Measurements from ENCODE around the gene SECISBP2.

The SECISBP2 gene

DNA sequence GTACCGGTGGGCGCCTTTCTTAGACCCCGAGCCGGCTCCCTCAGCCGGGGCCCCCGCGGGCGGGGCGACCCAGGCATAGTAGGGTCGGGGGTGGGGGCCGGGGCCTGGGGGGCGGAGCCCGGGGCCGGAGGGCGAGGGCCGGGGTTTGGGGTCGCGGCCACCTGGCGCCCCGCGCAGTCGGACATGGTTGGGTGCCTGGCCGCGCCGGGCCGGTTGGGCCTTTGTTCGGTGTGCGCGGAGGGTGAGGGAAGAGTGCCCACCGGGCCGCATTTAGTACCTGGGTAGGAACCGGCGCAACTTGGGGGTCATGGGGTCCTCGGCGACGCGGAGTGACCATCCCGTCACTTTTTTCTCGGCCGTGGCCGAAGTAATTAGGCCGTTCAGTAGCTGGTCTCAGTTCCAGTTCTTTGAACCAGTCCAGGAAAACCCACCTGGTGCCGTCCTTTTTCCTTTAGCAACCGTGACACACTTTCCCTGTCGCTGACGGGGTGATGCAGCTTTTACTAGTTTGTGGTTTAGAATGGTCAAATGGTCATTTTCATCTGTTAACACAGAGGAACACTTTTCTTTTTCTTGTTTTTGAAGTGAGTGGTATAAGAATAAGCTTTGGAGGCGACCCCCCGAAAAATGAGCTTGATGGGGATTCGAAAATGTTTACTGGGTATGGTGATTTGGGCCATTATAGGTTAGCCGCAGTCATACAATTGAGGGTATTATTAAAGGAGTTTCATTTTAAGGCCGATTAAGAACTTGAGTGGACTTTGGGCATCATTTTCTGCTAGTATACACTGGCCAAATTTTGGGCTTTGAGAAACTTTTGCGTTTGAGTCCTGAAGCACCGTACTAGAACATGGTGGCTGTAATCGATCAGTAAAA, 6.7 kb upstream of the SECISBP2 start:
- peak; percentile 42 for FAIRE-seq
- TF ChIP-seq POLR2AphosphoS5 (IDR thresholded peaks at IDR 0.05; ENCODE audit: low read depth, low read length) (no peak), TAF1 (IDR thresholded peaks at IDR 0.05; ENCODE audit: borderline replicate concordance, low read depth, low read length) (no peak), POLR2A (IDR thresholded peaks at IDR 0.05; ENCODE audit: low read depth, low read length) (no peak)
- DNase-seq (ENCODE audit: insufficient read length) = peak; percentile 19

DNA sequence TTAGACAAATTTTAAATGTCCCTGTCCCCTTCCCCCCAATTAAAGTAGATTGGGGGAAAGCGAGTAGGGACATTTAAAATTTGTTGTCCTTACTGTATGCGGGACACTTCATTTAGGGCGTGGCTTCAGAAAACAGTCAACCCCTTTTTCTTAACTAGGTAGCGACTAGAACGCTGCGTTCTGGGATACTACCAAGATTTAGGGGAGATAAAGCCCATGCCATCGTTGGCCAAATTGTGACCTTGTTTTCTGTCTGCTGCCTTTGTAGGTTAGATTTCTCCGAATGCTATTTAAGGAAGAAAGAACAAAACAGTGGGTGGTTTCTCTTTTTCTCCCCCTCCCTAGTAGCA, 6.1 kb upstream of the SECISBP2 start:
- TF ChIP-seq POLR2A (IDR thresholded peaks at IDR 0.05; ENCODE audit: low read depth, low read length) (no peak), POLR2AphosphoS5 (IDR thresholded peaks at IDR 0.05; ENCODE audit: low read depth, low read length) (no peak), TAF1 (IDR thresholded peaks at IDR 0.05; ENCODE audit: borderline replicate concordance, low read depth, low read length) (no peak)
- DNase-seq (ENCODE audit: insufficient read length) = no peak
- FAIRE-seq = no peak

DNA sequence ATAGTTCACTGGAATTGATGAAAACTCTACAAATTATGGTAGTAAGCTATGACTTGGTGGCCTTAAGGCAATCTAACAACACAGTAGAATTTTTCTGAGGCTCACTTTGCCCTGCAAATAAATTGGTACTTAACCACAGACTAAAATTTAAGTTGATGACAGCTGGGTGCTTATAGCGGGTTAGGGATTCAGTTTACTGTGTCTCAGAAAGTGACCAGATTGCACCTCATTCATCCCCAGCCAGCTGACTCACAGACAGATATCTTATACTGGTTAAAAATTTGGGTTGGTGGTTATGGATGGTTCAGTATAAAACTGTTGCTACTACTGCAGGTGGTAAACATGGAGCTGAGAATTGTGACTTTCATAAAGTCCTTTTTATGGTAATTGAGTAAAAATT, 4.5 kb upstream of the SECISBP2 start:
- no peak for DNase-seq (ENCODE audit: insufficient read length)
- FAIRE-seq = no peak
- TF ChIP-seq POLR2AphosphoS5 (IDR thresholded peaks at IDR 0.05; ENCODE audit: low read depth, low read length) = no peak
- TF ChIP-seq TAF1 (IDR thresholded peaks at IDR 0.05; ENCODE audit: borderline replicate concordance, low read depth, low read length) = no peak
- no peak for TF ChIP-seq POLR2A (IDR thresholded peaks at IDR 0.05; ENCODE audit: low read depth, low read length)

DNA sequence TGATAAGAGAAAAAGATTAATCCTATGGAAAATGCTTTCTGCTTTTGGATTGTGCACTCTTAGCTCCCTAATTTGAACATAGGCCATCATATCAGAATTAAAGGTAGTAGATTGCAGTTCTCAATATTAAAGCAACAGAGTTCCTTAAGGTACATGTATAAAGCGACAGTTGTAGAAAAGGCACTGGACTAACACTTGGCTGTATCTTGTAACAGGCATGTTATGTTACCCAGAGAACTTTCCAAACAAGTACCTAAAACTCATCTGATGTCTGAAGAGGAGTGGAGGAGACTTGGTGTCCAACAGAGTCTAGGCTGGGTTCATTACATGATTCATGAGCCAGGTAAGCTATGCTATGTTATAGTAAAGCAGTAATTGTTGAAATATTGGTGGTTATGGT, 3.3 kb upstream of the SECISBP2 start:
- no peak for DNase-seq (ENCODE audit: insufficient read length)
- FAIRE-seq = no peak
- TF ChIP-seq POLR2A (IDR thresholded peaks at IDR 0.05; ENCODE audit: low read depth, low read length) = no peak

DNA sequence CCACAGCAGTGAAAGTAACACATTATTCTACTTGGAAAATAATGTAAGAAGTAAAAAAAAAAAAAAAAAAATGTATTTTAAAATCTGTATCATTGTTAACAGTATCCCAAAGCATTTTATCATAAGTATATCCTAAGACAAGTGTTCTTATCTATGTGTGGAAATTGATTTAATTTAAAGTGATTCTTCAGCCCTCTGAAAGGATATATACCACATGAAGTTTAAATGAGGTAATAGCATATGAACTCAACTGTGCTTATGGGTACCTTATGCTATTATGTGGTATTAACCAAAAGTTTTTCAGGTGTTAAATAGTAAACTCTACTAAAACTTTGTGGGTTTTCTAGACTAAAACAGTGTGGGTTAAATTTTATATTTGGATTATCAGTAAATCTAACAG, 2.8 kb upstream of the SECISBP2 start:
- no peak for DNase-seq (ENCODE audit: insufficient read length)
- no peak for FAIRE-seq
- TF ChIP-seq POLR2A (IDR thresholded peaks at IDR 0.05; ENCODE audit: low read depth, low read length) (no peak), TAF1 (IDR thresholded peaks at IDR 0.05; ENCODE audit: borderline replicate concordance, low read depth, low read length) (no peak), POLR2AphosphoS5 (IDR thresholded peaks at IDR 0.05; ENCODE audit: low read depth, low read length) (no peak)

DNA sequence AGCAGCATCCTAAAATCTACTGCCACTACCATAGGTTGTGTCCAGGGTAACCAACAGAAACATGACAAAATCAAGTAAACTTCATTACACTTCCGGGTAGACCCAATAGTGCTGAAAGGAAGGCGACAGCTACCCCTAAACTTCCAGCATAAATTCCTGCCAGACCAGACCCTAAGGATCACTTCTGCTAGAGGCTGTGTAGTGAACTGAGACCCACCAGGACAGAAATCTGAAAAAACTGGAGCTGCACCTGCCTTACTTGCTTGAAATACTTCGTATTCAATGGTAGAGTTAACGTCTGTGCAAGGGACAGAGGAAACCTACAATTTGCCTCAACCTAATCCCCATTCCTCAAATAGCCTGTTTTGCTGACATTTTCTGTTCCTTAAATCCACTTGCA, 1.0 kb upstream of the SECISBP2 start:
- TF ChIP-seq TAF1 (IDR thresholded peaks at IDR 0.05; ENCODE audit: borderline replicate concordance, low read depth, low read length) (no peak), POLR2A (IDR thresholded peaks at IDR 0.05; ENCODE audit: low read depth, low read length) (peak; percentile 58), POLR2AphosphoS5 (IDR thresholded peaks at IDR 0.05; ENCODE audit: low read depth, low read length) (peak; percentile 79)
- FAIRE-seq = no peak
- DNase-seq (ENCODE audit: insufficient read length) = no peak

DNA sequence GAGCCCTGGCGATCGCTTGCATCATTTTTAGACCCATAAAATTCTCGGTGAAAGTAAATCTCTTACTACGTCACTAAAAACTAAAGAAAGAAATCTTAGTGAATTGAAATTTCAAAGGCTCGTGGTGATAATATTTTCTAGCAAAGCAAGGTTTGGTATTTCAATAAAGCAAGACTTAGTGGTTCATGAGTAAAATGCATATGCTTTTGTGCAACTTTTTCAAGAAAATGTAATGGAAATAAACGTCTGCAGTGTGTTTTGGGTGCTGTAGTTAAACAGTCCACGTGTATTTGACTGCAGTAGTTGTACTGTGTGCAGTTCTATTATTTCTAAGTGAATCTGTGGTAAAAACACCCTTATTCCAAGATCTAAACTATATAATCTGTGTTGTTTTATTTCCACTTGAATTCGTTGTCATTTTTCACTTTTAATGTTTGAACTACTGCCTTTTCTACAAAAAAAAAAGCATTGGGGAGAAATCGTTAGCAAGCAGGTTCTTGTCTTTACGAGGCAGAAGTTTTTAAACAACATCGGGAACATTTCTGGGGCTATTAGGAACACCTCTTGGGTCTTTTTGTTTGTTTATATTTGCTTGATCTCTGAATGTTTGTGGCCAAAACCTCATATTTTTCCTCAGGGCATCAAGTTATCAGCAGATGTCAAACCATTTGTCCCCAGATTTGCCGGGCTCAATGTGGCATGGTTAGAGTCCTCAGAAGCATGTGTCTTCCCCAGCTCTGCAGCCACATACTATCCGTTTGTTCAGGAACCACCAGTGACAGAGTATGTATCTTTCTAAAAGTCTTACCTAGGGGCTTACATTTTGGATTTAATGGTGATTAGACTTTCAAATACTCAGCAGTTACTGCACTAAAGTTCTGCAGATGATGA, 960 bp downstream of the SECISBP2 start:
- peak; percentile 17 for FAIRE-seq
- DNase-seq (ENCODE audit: insufficient read length) = no peak
- TF ChIP-seq POLR2A (IDR thresholded peaks at IDR 0.05; ENCODE audit: low read depth, low read length) = no peak
- no peak for TF ChIP-seq POLR2AphosphoS5 (IDR thresholded peaks at IDR 0.05; ENCODE audit: low read depth, low read length)
- no peak for TF ChIP-seq TAF1 (IDR thresholded peaks at IDR 0.05; ENCODE audit: borderline replicate concordance, low read depth, low read length)

DNA sequence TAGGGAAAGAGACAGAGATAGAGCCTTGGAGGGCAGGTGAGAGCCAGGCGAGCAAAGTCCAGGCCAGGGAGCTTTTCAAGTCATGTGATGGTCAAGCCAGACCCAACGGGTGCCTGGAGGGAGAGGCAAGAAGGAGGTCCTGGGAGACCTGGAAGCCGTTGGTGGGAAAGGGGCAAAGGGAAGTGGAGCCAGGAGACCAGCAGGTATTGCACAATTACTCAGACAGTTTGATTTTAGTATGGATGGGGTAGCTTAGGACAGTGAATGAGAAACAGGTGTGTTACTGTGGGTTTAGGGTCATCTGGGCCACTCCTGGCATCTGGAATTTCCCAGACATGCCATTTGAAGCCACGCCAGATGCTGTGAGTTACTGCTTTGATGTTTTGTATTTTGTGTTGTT, 5.1 kb downstream of the SECISBP2 start:
- no peak for DNase-seq (ENCODE audit: insufficient read length)
- no peak for FAIRE-seq

DNA sequence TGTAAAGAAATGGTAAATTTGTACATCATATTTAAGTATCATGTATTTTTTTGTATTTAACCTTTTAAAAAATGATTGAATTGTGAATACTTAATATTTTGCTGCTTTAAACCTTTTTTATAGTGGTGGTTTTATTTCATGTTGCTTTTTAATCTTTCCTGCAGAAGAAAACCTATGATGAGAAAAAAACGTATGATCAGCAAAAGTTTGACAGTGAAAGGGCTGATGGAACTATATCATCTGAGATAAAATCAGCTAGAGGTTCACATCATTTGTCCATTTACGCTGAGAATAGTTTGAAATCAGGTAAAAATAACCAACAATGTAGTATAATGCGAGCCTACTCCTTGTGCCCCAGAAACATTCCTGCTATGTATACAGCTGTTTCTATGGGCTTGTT, 7.4 kb downstream of the SECISBP2 start:
- DNase-seq (ENCODE audit: insufficient read length) = no peak
- TF ChIP-seq POLR2A (IDR thresholded peaks at IDR 0.05; ENCODE audit: low read depth, low read length) = no peak
- no peak for TF ChIP-seq POLR2AphosphoS5 (IDR thresholded peaks at IDR 0.05; ENCODE audit: low read depth, low read length)
- no peak for TF ChIP-seq TAF1 (IDR thresholded peaks at IDR 0.05; ENCODE audit: borderline replicate concordance, low read depth, low read length)
- FAIRE-seq = no peak

More for the DNA sequence above, 5.1 kb downstream of the SECISBP2 start:
- TF ChIP-seq POLR2AphosphoS5 (IDR thresholded peaks at IDR 0.05; ENCODE audit: low read depth, low read length) = no peak
- TF ChIP-seq TAF1 (IDR thresholded peaks at IDR 0.05; ENCODE audit: borderline replicate concordance, low read depth, low read length) = no peak
- no peak for TF ChIP-seq POLR2A (IDR thresholded peaks at IDR 0.05; ENCODE audit: low read depth, low read length)

DNA sequence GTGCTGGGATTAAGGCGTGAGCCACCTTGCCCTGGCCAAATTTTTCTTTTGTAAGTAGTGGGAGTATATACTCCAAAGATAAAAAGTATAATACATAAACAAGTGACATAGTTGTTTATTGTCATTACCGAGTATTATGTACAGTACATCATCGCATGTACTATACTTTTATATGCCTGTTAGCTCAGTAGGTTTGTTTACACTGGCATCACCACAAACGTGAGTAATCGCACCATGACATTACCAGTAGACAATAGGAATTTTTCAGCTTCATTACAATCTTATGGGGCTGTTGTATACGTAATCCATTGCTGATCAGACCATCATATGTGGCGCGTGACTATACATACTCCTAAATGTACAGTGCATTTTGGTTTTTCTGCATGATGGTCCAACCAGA, 9.8 kb downstream of the SECISBP2 start:
- FAIRE-seq (no peak), DNase-seq (ENCODE audit: insufficient read length) (no peak)
- no peak for TF ChIP-seq POLR2A (IDR thresholded peaks at IDR 0.05; ENCODE audit: low read depth, low read length)
- no peak for TF ChIP-seq POLR2AphosphoS5 (IDR thresholded peaks at IDR 0.05; ENCODE audit: low read depth, low read length)
- TF ChIP-seq TAF1 (IDR thresholded peaks at IDR 0.05; ENCODE audit: borderline replicate concordance, low read depth, low read length) = no peak

DNA sequence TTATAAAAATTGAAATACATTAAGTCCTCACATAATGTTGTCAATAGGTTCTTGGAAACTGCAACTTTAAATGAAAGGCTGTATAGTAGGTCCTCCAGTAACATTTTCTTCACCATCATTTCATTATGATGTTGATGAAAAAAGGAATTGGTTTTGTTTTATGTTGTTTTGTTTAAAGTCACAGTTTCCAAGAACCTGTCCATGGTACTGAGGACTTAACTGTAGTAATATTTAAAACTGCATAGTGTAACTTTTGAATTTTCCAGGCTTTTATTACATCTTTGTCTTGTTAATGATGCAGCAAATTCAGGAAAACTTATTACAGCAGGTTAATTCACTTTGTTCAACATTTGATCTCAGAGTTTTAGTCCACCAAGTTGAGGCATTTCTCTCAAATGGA, 11.6 kb downstream of the SECISBP2 start:
- TF ChIP-seq POLR2A (IDR thresholded peaks at IDR 0.05; ENCODE audit: low read depth, low read length) (no peak), TAF1 (IDR thresholded peaks at IDR 0.05; ENCODE audit: borderline replicate concordance, low read depth, low read length) (no peak), POLR2AphosphoS5 (IDR thresholded peaks at IDR 0.05; ENCODE audit: low read depth, low read length) (no peak)
- no peak for FAIRE-seq
- no peak for DNase-seq (ENCODE audit: insufficient read length)

DNA sequence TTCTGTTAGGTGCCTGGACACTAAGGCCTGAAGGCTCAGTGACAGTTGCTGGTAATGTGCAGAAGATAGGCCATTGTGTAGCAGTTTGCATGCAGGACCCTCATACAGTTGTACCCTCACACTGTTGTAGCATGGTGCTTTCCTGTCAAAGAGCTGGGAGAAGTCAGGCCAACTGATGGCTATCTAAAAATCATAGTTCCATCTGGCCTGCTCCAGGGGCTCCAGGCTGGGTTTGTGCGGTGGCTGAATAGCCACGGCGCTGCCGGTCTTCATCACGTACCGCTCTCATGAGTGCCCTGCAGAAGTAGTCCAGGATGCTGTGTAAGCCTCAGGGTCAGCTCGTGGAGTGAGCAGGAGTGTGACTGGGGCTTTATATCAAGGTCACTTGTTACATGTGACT, 12.2 kb downstream of the SECISBP2 start:
- no peak for FAIRE-seq
- TF ChIP-seq POLR2A (IDR thresholded peaks at IDR 0.05; ENCODE audit: low read depth, low read length) (no peak), TAF1 (IDR thresholded peaks at IDR 0.05; ENCODE audit: borderline replicate concordance, low read depth, low read length) (no peak), POLR2AphosphoS5 (IDR thresholded peaks at IDR 0.05; ENCODE audit: low read depth, low read length) (no peak)
- DNase-seq (ENCODE audit: insufficient read length) = no peak
